Activated CD8-positive, alpha-beta memory T cell treated with anti-CD3 and anti-CD28 coated beads for 24 hours (primary cell): ENCODE data around the gene DNAJC15.

ENCODE experiments used
- DNase-seq: peaks from one replicate; pipeline ENCODE4 v3.0.0-alpha.2; 2020

DNAJC15 gene

GRCh38 chr13:43129066-43129465 lies 105.7 kb downstream of the DNAJC15 start:
- DNase-seq = no peak

GRCh38 chr13:43129511-43130110 lies 106.2 kb downstream of the DNAJC15 start:
- no peak for DNase-seq

GRCh38 chr13:43132257-43132656 lies 108.9 kb downstream of the DNAJC15 start:
- DNase-seq = no peak

- no peak for DNase-seq
Observed at GRCh38 chr13:43132911-43133310, 109.5 kb downstream of the DNAJC15 start.

- no peak for DNase-seq
Observed at GRCh38 chr13:43133792-43134191, 110.4 kb downstream of the DNAJC15 start.

GRCh38 chr13:43134868-43135267 lies 111.5 kb downstream of the DNAJC15 start:
- DNase-seq = no peak

- no peak for DNase-seq
Observed at GRCh38 chr13:43135516-43135915, 112.1 kb downstream of the DNAJC15 start.

GRCh38 chr13:43136920-43137575 lies 113.7 kb downstream of the DNAJC15 start:
- no peak for DNase-seq

GRCh38 chr13:43139211-43139610 lies 115.8 kb downstream of the DNAJC15 start:
- no peak for DNase-seq

- no peak for DNase-seq
Observed at GRCh38 chr13:43139921-43140320, 116.5 kb downstream of the DNAJC15 start.

GRCh38 chr13:43140985-43141384 lies 117.6 kb downstream of the DNAJC15 start:
- no peak for DNase-seq

- no peak for DNase-seq
Observed at GRCh38 chr13:43141685-43142084, 118.3 kb downstream of the DNAJC15 start.

GRCh38 chr13:43143591-43143990 lies 120.2 kb downstream of the DNAJC15 start:
- no peak for DNase-seq

GRCh38 chr13:43145534-43146196 lies 122.3 kb downstream of the DNAJC15 start:
- DNase-seq = no peak

GRCh38 chr13:43146400-43146799 lies 123.0 kb downstream of the DNAJC15 start:
- no peak for DNase-seq

- DNase-seq = no peak
Observed at GRCh38 chr13:43150369-43151207, 127.2 kb downstream of the DNAJC15 start.

- no peak for DNase-seq
Observed at GRCh38 chr13:43153436-43154090, 130.2 kb downstream of the DNAJC15 start.

GRCh38 chr13:43154156-43154651 lies 130.8 kb downstream of the DNAJC15 start:
- no peak for DNase-seq

GRCh38 chr13:43154839-43155238 lies 131.5 kb downstream of the DNAJC15 start:
- no peak for DNase-seq

- DNase-seq = no peak
Observed at GRCh38 chr13:43156916-43157315, 133.5 kb downstream of the DNAJC15 start.

GRCh38 chr13:43157796-43158195 lies 134.4 kb downstream of the DNAJC15 start:
- DNase-seq = no peak

GRCh38 chr13:43158516-43158915 lies 135.1 kb downstream of the DNAJC15 start:
- DNase-seq = no peak

- DNase-seq = no peak
Observed at GRCh38 chr13:43159026-43159461, 135.7 kb downstream of the DNAJC15 start.
